WI38 (cell line): ENCODE results near the gene CDCP1.

Experiments used
- H3K4me3 ChIP-seq: 2 replicates; pipeline ENCODE4 v1.5.1; 2011; ENCODE audit warnings: low read depth, mild to moderate bottlenecking, control low read depth, low read length
- CTCF ChIP-seq: IDR thresholded peaks from 2 replicates; pipeline ENCODE4 v1.5.1; 2012; ENCODE audit warnings: low read depth, mild to moderate bottlenecking, control low read depth, low read length

Gene CDCP1

DNA sequence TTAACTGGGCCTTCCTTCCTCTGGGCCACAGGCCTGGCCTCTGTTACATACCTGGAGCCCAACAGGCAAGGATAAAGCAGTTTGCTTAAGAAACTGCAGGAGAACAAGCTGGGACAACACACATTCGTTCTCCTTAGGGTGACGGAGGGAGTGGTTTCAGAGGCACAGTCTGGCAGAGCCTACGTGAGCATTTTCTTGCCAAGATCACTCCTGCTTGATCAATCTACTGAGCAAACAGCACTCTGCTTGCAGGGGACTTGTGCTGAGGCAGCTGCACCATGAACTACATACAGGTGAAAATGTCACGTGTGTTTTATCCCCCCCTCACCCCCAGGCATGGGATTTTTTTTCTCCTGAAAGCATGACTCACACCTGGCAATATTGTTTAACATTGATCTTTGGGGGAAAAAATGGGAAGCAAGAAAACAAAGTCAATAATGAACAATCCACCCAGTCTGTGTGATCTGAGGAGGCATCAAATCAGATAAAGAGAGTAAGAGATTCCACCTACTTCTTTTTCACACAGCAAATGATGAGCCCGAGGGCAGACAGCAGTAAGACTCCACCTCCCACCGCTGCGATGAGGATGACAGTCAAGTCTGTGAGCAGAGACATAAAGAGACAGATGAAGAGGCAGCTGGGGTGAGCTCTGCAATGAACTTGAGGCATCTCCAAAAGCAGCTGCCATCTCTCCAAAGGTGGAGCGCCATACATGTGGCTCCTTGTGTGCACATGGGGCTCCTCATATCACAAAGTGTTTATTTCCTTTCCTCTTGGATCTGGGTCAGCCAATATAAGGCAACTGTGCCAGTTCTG, 57.4 kb downstream of the CDCP1 start:
- H3K4me3 ChIP-seq: no peak overlapping the region
- no peak for TF ChIP-seq CTCF

DNA sequence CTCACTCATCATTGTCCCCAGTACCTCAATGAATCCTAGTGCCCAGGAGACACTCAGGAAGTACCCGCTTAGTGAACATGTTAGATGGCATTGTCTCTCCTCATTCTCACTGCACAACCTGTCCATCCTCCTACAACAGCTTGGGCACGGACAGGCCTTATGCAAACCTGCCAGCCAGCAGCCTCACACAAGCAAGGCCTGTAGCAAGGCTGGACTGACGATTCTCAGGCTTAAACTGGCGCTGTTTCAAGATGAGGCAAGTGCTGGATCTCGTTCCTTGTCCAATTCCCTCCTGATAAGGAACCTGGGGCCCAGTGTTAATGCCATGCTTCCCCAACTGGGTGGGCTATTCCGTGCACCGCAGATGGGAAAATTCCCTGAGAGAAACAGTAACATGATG, 59.0 kb downstream of the CDCP1 start:
- no peak for TF ChIP-seq CTCF
- H3K4me3 ChIP-seq: no peak overlapping the region

GRCh38 chr3:45084820-45085816, 61.1 kb downstream of the CDCP1 start:
- TF ChIP-seq CTCF: no peak
- no peak overlapping the region for H3K4me3 ChIP-seq

DNA sequence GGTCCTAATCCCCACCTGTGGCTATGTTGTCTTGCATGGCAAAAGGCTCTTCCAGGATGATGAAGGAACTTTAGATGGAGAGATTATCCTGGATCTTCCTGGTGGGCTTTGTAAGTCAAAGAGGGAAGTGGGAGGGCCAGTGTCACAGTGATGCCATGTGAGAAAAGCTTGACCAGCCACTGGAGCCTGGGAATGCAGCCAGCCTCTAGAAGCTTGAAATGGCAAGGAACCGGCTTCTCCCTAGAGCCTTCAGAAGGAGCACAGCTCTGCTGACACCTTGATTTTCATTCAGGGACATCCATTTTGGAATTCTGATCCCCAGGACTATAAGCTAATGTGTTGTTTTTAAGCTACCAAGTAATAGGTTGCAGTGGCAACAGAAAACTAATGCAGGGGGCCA, 61.8 kb downstream of the CDCP1 start:
- H3K4me3 ChIP-seq: no peak overlapping the region
- TF ChIP-seq CTCF: no peak

- no peak overlapping the region for H3K4me3 ChIP-seq
- TF ChIP-seq CTCF: no peak
These were observed 63.2 kb downstream of the CDCP1 start for GRCh38 chr3:45083023-45083422.

DNA sequence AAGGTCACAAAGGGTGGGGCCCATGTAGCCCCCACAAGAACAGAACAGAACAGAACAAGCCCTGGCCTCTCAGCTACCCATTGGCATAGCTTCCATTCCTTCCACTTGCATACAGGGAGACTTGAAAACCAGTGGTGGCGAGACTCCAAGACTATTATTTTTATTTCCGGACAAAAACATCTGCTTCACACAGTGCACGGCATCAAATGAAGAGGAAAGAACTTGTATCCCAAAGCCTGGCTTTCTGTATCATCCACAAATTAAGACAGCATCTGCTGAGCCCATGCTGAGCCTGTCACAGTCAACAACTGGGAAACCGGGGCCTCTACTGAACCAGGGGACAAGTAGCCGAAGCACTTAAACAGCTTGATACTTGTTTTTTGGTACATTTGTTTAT, 64.0 kb downstream of the CDCP1 start:
- H3K4me3 ChIP-seq: no peak overlapping the region
- TF ChIP-seq CTCF: no peak

DNA sequence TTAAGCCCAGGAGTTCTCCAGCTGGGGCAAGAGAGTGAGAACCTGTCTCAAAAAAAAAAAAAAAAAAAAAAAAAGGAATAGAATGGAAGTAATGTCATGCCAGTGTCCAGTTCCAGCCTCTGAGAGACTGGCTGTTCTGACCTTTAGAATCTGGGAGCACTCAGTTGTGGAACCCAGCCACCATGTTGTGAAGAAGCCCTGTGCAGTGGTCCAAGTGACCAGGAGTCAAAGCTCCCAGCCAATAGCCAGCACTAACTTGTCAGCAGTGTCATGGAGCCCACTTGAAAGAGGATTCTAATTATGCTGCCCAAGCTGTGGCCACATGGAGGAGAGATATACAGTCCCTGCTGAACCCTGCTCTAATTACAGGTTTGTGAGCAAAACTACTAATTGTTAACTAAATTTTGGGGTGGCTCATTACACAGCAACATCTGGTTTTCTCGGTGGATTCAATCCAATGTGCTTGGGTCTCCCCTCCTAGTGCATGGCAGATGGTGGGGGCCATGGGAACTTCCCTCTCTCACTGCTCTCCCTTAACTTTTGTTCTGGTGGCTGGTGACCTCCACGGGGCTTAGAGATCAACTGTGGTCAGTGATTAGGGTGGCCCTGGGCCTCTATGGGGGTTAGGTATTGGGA, 64.6 kb downstream of the CDCP1 start:
- no peak for TF ChIP-seq CTCF
- no peak overlapping the region for H3K4me3 ChIP-seq
